Measurements from ENCODE around the gene PDZD7.

The PDZD7 gene

GRCh38 chr10:100962351-100963080 lies 68.4 kb downstream of the PDZD7 start:
- no peak for TF ChIP-seq GATA3 (IDR thresholded peaks at IDR 0.05; ENCODE audit: low read depth, low read length)

GRCh38 chr10:100960251-100960650 lies 70.7 kb downstream of the PDZD7 start:
- TF ChIP-seq GATA2 (IDR thresholded peaks at IDR 0.05; ENCODE audit: low read depth, low read length) = no peak
- TF ChIP-seq GATA3 (IDR thresholded peaks at IDR 0.05; ENCODE audit: low read depth, low read length) = no peak
